B cell (primary cell): ENCODE measurements around the gene DYNC1I1. TPM values are rescaled to one million over a fixed set of nuclear protein-coding genes. Genes with fewer than 3 reads are reported as not detected.

Experiments used
- ATAC-seq: fragments of 200-7000 bp; cut with Tn5 transposase; one replicate; pipeline ENCODE4 v1.10.0; 2021; ENCODE audit warnings: low read depth, mild to moderate bottlenecking, moderate number of reproducible peaks, moderate library complexity
- CTCF ChIA-PET: fragments of 350-600 bp; sonication (Branson Sonifier 250); formaldehyde crosslinking; loops from one replicate; lab custom pipeline; 2021; ENCODE audit warnings: antibody characterized with exemption, inconsistent platforms; lab: Charles Lee
- POLR2A ChIA-PET: fragments of 350-600 bp; sonication (Branson Sonifier 250); formaldehyde crosslinking; loops from one replicate; lab custom pipeline; 2021; ENCODE audit warnings: antibody characterized with exemption; lab: Charles Lee
- DNase-seq: peaks from one replicate; pipeline ENCODE4 v3.0.0; 2013
- H2AFZ ChIP-seq: 2 replicates; pipeline ENCODE4 v1.6.1; 2012; ENCODE audit warnings: mild to moderate bottlenecking, low read depth, low read length; ENCODE audit not compliant: insufficient read depth, poor library complexity, severe bottlenecking
- H3K27ac ChIP-seq, 2 donors: 1 replicate in 1 of 2; 2 replicates in 1 of 2; pipeline ENCODE4 v1.5.1; 2012 to 2013; ENCODE audit warnings: low read length in 2 of 2, mild to moderate bottlenecking in 2 of 2, moderate library complexity in 1 of 2
- H3K27me3 ChIP-seq, 4 experiments: fragments of 200-600 bp in 1 of 4; sonication (generic) in 1 of 4; replicated peaks in 1 of 4; 1 replicate in 2 of 4; 2 replicates in 2 of 4; pipeline versions ENCODE4 v1.6.1 to v1.7.0; 2013 to 2016; ENCODE audit warnings: low read length in 3 of 4, mild to moderate bottlenecking in 2 of 4, mixed read lengths in 1 of 4, moderate library complexity in 1 of 4; ENCODE audit not compliant: insufficient read depth in 4 of 4, control insufficient read depth in 3 of 4; ENCODE audit errors: control extremely low read depth in 1 of 4
- H3K36me3 ChIP-seq, 2 experiments: replicated peaks in 1 of 2; 1 replicate in 1 of 2; 2 replicates in 1 of 2; pipeline versions ENCODE4 v1.6.1 to v1.7.1; 2013; ENCODE audit warnings: low read length in 1 of 2; ENCODE audit not compliant: insufficient read depth in 2 of 2, control insufficient read depth in 1 of 2; ENCODE audit errors: control extremely low read depth in 1 of 2, extremely low read depth in 1 of 2
- H3K4me1 ChIP-seq, 2 donors: fragments of 200-600 bp in 1 of 2; sonication (generic) in 1 of 2; 1 replicate in 1 of 2; 2 replicates in 1 of 2; pipeline versions ENCODE4 v1.5.1 to v1.6.1; 2013 to 2017; ENCODE audit warnings: low read length in 2 of 2; ENCODE audit not compliant: control insufficient read depth in 2 of 2, insufficient read depth in 2 of 2
- H3K4me2 ChIP-seq: replicated peaks from 2 replicates; pipeline ENCODE3; 2012; ENCODE audit warnings: mild to moderate bottlenecking, low read depth, low read length; ENCODE audit not compliant: poor library complexity, severe bottlenecking
- H3K4me3 ChIP-seq, 5 experiments: fragments of 200-600 bp in 1 of 5; sonication (generic) in 1 of 5; 1 replicate in 3 of 5; 2 replicates in 2 of 5; pipeline versions ENCODE4 v1.5.1 to v1.7.0; 2011 to 2016; ENCODE audit warnings: low read length in 4 of 5, mild to moderate bottlenecking in 4 of 5, low read depth in 2 of 5, control low read depth in 1 of 5, moderate library complexity in 1 of 5; ENCODE audit not compliant: insufficient read depth in 1 of 5; ENCODE audit errors: control extremely low read depth in 1 of 5, extremely low read depth in 1 of 5
- H3K79me2 ChIP-seq: fragments of 200-600 bp; sonication (generic); one replicate; pipeline ENCODE4 v1.6.0; 2016; ENCODE audit warnings: low read length; ENCODE audit not compliant: control insufficient read depth, insufficient read depth
- H3K9ac ChIP-seq: fragments of 200-600 bp; sonication (generic); 2 replicates; pipeline ENCODE4 v1.6.1; 2017; ENCODE audit warnings: mild to moderate bottlenecking, low read length, moderate library complexity
- H3K9me3 ChIP-seq, 3 donors: one replicate each; pipeline versions ENCODE4 v1.6.1 to v1.7.1; 2013; ENCODE audit warnings: low read length in 2 of 3; ENCODE audit not compliant: control insufficient read depth in 2 of 3, insufficient read depth in 1 of 3; ENCODE audit errors: control extremely low read depth in 1 of 3
- H4K20me1 ChIP-seq: 2 replicates; pipeline ENCODE4 v1.6.0; 2012; ENCODE audit warnings: mild to moderate bottlenecking, low read length; ENCODE audit not compliant: insufficient read depth, control insufficient read depth, poor library complexity, severe bottlenecking
- H3K27ac Mint-ChIP-seq: one replicate; pipeline ENCODE4 v1.8.0; 2021; ENCODE audit warnings: mixed read lengths
- H3K27me3 Mint-ChIP-seq: one replicate; pipeline ENCODE4 v1.8.0; 2021; ENCODE audit warnings: mixed read lengths
- H3K4me1 Mint-ChIP-seq: one replicate; pipeline ENCODE4 v1.8.0; 2021; ENCODE audit warnings: mixed read lengths
- H3K4me3 Mint-ChIP-seq: one replicate; pipeline ENCODE4 v1.8.0; 2021; ENCODE audit warnings: mixed read lengths
- H3K9me3 Mint-ChIP-seq: one replicate; pipeline ENCODE4 v1.8.0; 2022; ENCODE audit warnings: mixed read lengths; ENCODE audit not compliant: insufficient read depth
- CTCF ChIP-seq: fragments of 200-600 bp; IDR thresholded peaks from one replicate; pipeline ENCODE4 v1.8.0; 2022; ENCODE audit warnings: antibody characterized with exemption, mild to moderate bottlenecking
- EZH2 ChIP-seq: IDR thresholded peaks from 2 replicates; pipeline ENCODE4 v1.6.1; 2012; ENCODE audit warnings: borderline replicate concordance, low read depth, mild to moderate bottlenecking, moderate library complexity, low read length; ENCODE audit not compliant: insufficient read depth, poor library complexity, severe bottlenecking
- WGBS: methylation state at CpG from one replicate; pipeline ENCODE4 v1.1.5; 2013; ENCODE audit warnings: missing lambda C conversion rate; ENCODE audit not compliant: insufficient coverage; 5-methylcytosine and 5-hydroxymethylcytosine counted together
- intact Hi-C: fragments of 100-400 bp; cut with micrococcal nuclease; formaldehyde crosslinking; loops from one replicate; pipeline ENCODE4 v1.10.0; 2022
- polyA plus RNA-seq: library from polyadenylated mRNA; depleted of rRNA; stranded (reverse); fragments of >200 nt; gene quantifications from 2 replicates; pipeline ENCODE4 v1.2.3, GENCODE V29; 2012
- total RNA-seq, 2 donors: library from RNA; stranded (reverse); fragments of 120-200 nt in 1 of 2; gene quantifications; 1 replicate in 1 of 2; 2 replicates in 1 of 2; pipeline versions ENCODE4 v1.2.3 to v1.2.4, GENCODE V29; 2013 to 2022

The DYNC1I1 gene
- total and polyA plus RNA-seq, 2 donors (not counting 1 experiment from before 2014, with no cell fraction given): not detected

GRCh38 chr7:95997632-95998031 lies 225.3 kb downstream of the DYNC1I1 start:
- no peak for DNase-seq
- H3K9me3 ChIP-seq: no peaks in the 10 kb centered on the region
- no peaks in the 10 kb centered on the region for H3K79me2 ChIP-seq
- H2AFZ ChIP-seq: no peak overlapping the region
- ChIA-PET POLR2A (no interaction called here), CTCF (no interaction called here)
- no peaks in the 10 kb centered on the region for H4K20me1 ChIP-seq
- ATAC-seq: no peak
- H3K27me3 ChIP-seq: no peaks in the 10 kb centered on the region
- no peaks in the 10 kb centered on the region for H3K4me1 ChIP-seq
- no peak overlapping the region for H3K4me2 ChIP-seq
- H3K4me1 Mint-ChIP-seq: no peaks in the 10 kb centered on the region
- no peak overlapping the region for H3K9ac ChIP-seq
- no peak overlapping the region for H3K4me3 Mint-ChIP-seq
- H3K4me3 ChIP-seq: no peak overlapping the region
- no peaks in the 10 kb centered on the region for H3K36me3 ChIP-seq
- WGBS: no CpG with 5 or more reads among the region's 1 CpG
- intact Hi-C loops: no loop called here
- no peak overlapping the region for H3K27ac Mint-ChIP-seq
- H3K27ac ChIP-seq: no peak overlapping the region
- H3K27me3 Mint-ChIP-seq: no peaks in the 10 kb centered on the region
- TF ChIP-seq CTCF (no peak), EZH2 (no peak)
- no peaks in the 10 kb centered on the region for H3K9me3 Mint-ChIP-seq

DNA sequence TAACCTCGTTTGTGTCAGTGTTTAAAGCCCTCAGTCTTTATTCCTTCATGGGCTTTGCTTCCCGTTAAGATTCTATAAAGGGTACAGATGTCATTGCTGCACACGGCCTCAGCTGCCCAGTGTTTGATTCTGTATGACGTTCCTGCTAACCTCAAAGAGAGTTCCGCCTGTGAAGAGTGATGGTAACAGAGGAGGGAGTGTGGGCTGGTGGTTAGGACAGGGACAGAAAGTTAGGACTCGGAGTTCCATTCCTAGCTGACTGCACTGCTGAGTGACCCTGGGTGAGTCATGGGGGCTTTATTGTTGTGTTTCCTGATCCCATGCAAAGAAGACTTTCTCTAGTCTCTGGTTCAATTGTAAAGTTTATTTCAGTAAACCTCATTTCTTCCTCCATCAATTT lies 227.1 kb downstream of the DYNC1I1 start:
- H3K27me3 Mint-ChIP-seq: no peaks in the 10 kb centered on the region
- WGBS: 86% methylated on average over 5 of the region's 6 CpGs

More for the DNA sequence above, 227.1 kb downstream of the DYNC1I1 start:
- DNase-seq (no peak), ATAC-seq (no peak)
- ChIA-PET CTCF (no interaction called here), POLR2A (no interaction called here)
- no peaks in the 10 kb centered on the region for H3K27me3 ChIP-seq
- H3K27ac Mint-ChIP-seq: no peak overlapping the region
- H3K4me1 ChIP-seq: no peaks in the 10 kb centered on the region
- no peak overlapping the region for H3K27ac ChIP-seq
- no peaks in the 10 kb centered on the region for H3K36me3 ChIP-seq
- H3K4me3 ChIP-seq: no peak overlapping the region
- no peaks in the 10 kb centered on the region for H3K79me2 ChIP-seq
- no peak for TF ChIP-seq CTCF
- no peak for TF ChIP-seq EZH2
- no peak overlapping the region for H3K9ac ChIP-seq
- no peaks in the 10 kb centered on the region for H3K4me1 Mint-ChIP-seq
- no peaks in the 10 kb centered on the region for H3K9me3 Mint-ChIP-seq
- no peak overlapping the region for H2AFZ ChIP-seq
- no peaks in the 10 kb centered on the region for H4K20me1 ChIP-seq
- H3K4me3 Mint-ChIP-seq: no peak overlapping the region
- intact Hi-C loops: no loop called here
- no peak overlapping the region for H3K4me2 ChIP-seq
- no peaks in the 10 kb centered on the region for H3K9me3 ChIP-seq
